NOMO-1 treated with dmso at 0.1 percent for 144 hours (cell line): ENCODE data around the gene ISLR2.
"Not testable (repeated sequence)": the region's sequence is repeated elsewhere in the genome, so short reads cannot be mapped to it uniquely, and the experiment has no call there.

Experiments used
- DNase-seq: peaks from one replicate; lab custom pipeline; 2025; ENCODE audit not compliant: unreplicated experiment; lab: John Stamatoyannopoulos, UW

Gene ISLR2

GRCh38 chr15:74130155-74130848 is at the start of gene ISLR2:
TSS of gene ISLR2 (plus strand) at chr15:74130586. CDS start at chr15:74132755, 2,169 bp downstream.
- no peak for DNase-seq

GRCh38 chr15:74082450-74082849 is 47.9 kb upstream of the ISLR2 start, which contains the start of gene GOLGA6A:
TSS of gene GOLGA6A (minus strand) at chr15:74082550. CDS start at chr15:74082509, 41 bp downstream.
- DNase-seq, result not testable (repeated sequence)

- not testable (repeated sequence) for DNase-seq
Measured at GRCh38 chr15:74094567-74094966, 35.8 kb upstream of the ISLR2 start.

- DNase-seq, result not testable (repeated sequence)
Measured at GRCh38 chr15:74095610-74096009, 34.8 kb upstream of the ISLR2 start.

- not testable (repeated sequence) for DNase-seq
Measured at GRCh38 chr15:74096753-74097474, 33.5 kb upstream of the ISLR2 start.

GRCh38 chr15:74099963-74100733 is 30.2 kb upstream of the ISLR2 start:
- not testable (repeated sequence) for DNase-seq

- no peak for DNase-seq
Measured at GRCh38 chr15:74108111-74108510, 22.3 kb upstream of the ISLR2 start.

GRCh38 chr15:74108611-74109010 is 21.8 kb upstream of the ISLR2 start:
- DNase-seq, result not testable (repeated sequence)

- no peak for DNase-seq
Measured at GRCh38 chr15:74109713-74110112, 20.7 kb upstream of the ISLR2 start.

- no peak for DNase-seq
Measured at GRCh38 chr15:74120426-74120825, 10.0 kb upstream of the ISLR2 start.

GRCh38 chr15:74121039-74121438 is 9.3 kb upstream of the ISLR2 start:
- DNase-seq, result no peak

GRCh38 chr15:74121858-74122257 is 8.5 kb upstream of the ISLR2 start:
- no peak for DNase-seq

- DNase-seq, result no peak
Measured at GRCh38 chr15:74122403-74123130, 7.8 kb upstream of the ISLR2 start.

- DNase-seq, result no peak
Measured at GRCh38 chr15:74123131-74123429, 7.3 kb upstream of the ISLR2 start.

- no peak for DNase-seq
Measured at GRCh38 chr15:74123658-74124057, 6.7 kb upstream of the ISLR2 start.

GRCh38 chr15:74124196-74124595 is 6.2 kb upstream of the ISLR2 start:
- no peak for DNase-seq

- DNase-seq, result no peak
Measured at GRCh38 chr15:74124759-74125158, 5.6 kb upstream of the ISLR2 start.

- DNase-seq, result peak; percentile 73
Measured at GRCh38 chr15:74127255-74127953, 3.0 kb upstream of the ISLR2 start.

- DNase-seq, result no peak
Measured at GRCh38 chr15:74127954-74128784, 2.2 kb upstream of the ISLR2 start.
